Kidney (tissue), 14 donors: ENCODE results near the gene MPC2. TPM values are rescaled to one million over a fixed set of nuclear protein-coding genes. Genes with fewer than 3 reads are reported as not detected.

Experiments used
- DNase-seq, 5 donors: peaks; one replicate each; pipeline ENCODE4 v3.0.0-alpha.2; 2013 to 2020
- FAIRE-seq: peaks from 2 replicates; lab custom pipeline; 2012; peaks lifted over from hg19 to GRCh38; lab: Jason Lieb, UNC
- H3K27ac ChIP-seq, 2 donors: one replicate each; pipeline ENCODE4 v1.7.0; 2013; ENCODE audit warnings: low read depth in 2 of 2, low read length in 2 of 2, inconsistent platforms in 1 of 2
- H3K27me3 ChIP-seq: one replicate; pipeline ENCODE4 v1.7.1; 2013; ENCODE audit warnings: low read length, inconsistent platforms; ENCODE audit not compliant: control insufficient read depth, insufficient read depth
- H3K36me3 ChIP-seq, 3 donors: one replicate each; pipeline versions ENCODE4 v1.7.0 to v1.7.1; 2013; ENCODE audit warnings: low read length in 3 of 3, control low read depth in 1 of 3, inconsistent platforms in 1 of 3; ENCODE audit not compliant: insufficient read depth in 3 of 3, control insufficient read depth in 2 of 3
- H3K4me1 ChIP-seq, 3 donors: one replicate each; pipeline versions ENCODE4 v1.7.0 to v1.7.1; 2013; ENCODE audit warnings: low read length in 3 of 3, inconsistent platforms in 1 of 3, low read depth in 1 of 3; ENCODE audit not compliant: control insufficient read depth in 2 of 3, insufficient read depth in 2 of 3
- H3K4me3 ChIP-seq, 3 donors: one replicate each; pipeline versions ENCODE4 v1.7.0 to v1.8.1; 2013; ENCODE audit warnings: low read length in 3 of 3, control low read depth in 1 of 3, inconsistent platforms in 1 of 3
- H3K9ac ChIP-seq, 3 donors: one replicate each; pipeline versions ENCODE4 v1.7.0 to v1.7.1; 2013; ENCODE audit warnings: low read length in 3 of 3, control low read depth in 1 of 3, inconsistent platforms in 1 of 3
- H3K9me3 ChIP-seq, 3 donors: one replicate each; pipeline versions ENCODE4 v1.7.0 to v1.7.1; 2013; ENCODE audit warnings: low read length in 3 of 3, control low read depth in 1 of 3, inconsistent platforms in 1 of 3; ENCODE audit not compliant: control insufficient read depth in 2 of 3, insufficient read depth in 1 of 3
- CTCF ChIP-seq: IDR thresholded peaks from 3 replicates; pipeline ENCODE4 v1.5.1; 2012; ENCODE audit warnings: mild to moderate bottlenecking, moderate library complexity, borderline replicate concordance; ENCODE audit not compliant: insufficient read depth; ENCODE audit errors: extremely low read depth
- intact Hi-C: fragments of 100-400 bp; cut with DNase I; formaldehyde crosslinking; loops from one replicate; pipeline ENCODE4 v1.11.1; 2022
- polyA plus RNA-seq: library from polyadenylated mRNA; stranded (reverse); fragments of 350-450 nt; fragmentation: Illumina TruSeq; extraction: RNeasy Lipid Tissue Mini Kit (QIAGEN cat#74804); gene quantifications from one replicate; pipeline ENCODE4 v1.2.3, GENCODE V29; 2014; ENCODE audit warnings: low read depth, low replicate concordance; ENCODE audit not compliant: insufficient read depth
- total RNA-seq: library from RNA; stranded (reverse); fragmentation: NEBNext Ultra II Directional; extraction: Animal tissue kit (Norgen Biotek cat#: 25700); gene quantifications from one replicate; pipeline ENCODE4 v1.2.1, GENCODE V29; 2021
- donor health status: control.
- donor health status: control.
- donor health status: control.
- donor health status: control.
- donor health status: control.
- donor health status: DM: yes; HTN: yes; CAD: no.
- donor health status: Normal renal cell carcinoma (clear cell type).

MPC2 gene
- total and polyA plus RNA-seq, 2 donors from 2014 or later = 127 to 445 TPM

GRCh38 chr1:167923324-167924056 is 13.4 kb downstream of the MPC2 start:
- FAIRE-seq (no peak), DNase-seq (peak in 1 of 5 donors; percentile 27)
- Histone ChIP-seq H3K27me3 (no peaks in the 10 kb centered on the region), H3K4me3 (no peak overlapping the region), H3K4me1 (peaks cover 0 to 12% (median 0%) of the 10 kb centered on the region in 3 donors), H3K9ac (no peak overlapping the region), H3K36me3 (peaks cover 0 to 8% (median 0%) of the 10 kb centered on the region in 3 donors), H3K27ac (no peak overlapping the region), H3K9me3 (no peaks in the 10 kb centered on the region)
- intact Hi-C loops = no loop called here
- TF ChIP-seq CTCF = no peak

- Histone ChIP-seq H3K9me3 (no peaks in the 10 kb centered on the region), H3K27me3 (no peaks in the 10 kb centered on the region), H3K36me3 (peaks cover 0 to 12% (median 0%) of the 10 kb centered on the region in 3 donors), H3K27ac (no peak overlapping the region), H3K9ac (no peak overlapping the region), H3K4me3 (no peak overlapping the region), H3K4me1 (peaks cover 0 to 12% (median 0%) of the 10 kb centered on the region in 3 donors)
- DNase-seq (no peak), FAIRE-seq (no peak)
- intact Hi-C loops = no loop called here
- TF ChIP-seq CTCF = no peak
Measured at GRCh38 chr1:167922611-167923074, 14.2 kb downstream of the MPC2 start.

- H3K27me3 ChIP-seq = no peaks in the 10 kb centered on the region
- intact Hi-C loops = no loop called here
Measured at GRCh38 chr1:167922023-167922422, 14.8 kb downstream of the MPC2 start.

More at GRCh38 chr1:167922023-167922422, 14.8 kb downstream of the MPC2 start:
- DNase-seq = no peak
- H3K4me3 ChIP-seq = no peak overlapping the region
- no peak for TF ChIP-seq CTCF
- no peak for FAIRE-seq
- no peak overlapping the region for H3K9ac ChIP-seq
- H3K36me3 ChIP-seq = peaks cover 0 to 14% (median 0%) of the 10 kb centered on the region in 3 donors
- H3K4me1 ChIP-seq = peaks cover 0 to 10% (median 0%) of the 10 kb centered on the region in 3 donors
- H3K27ac ChIP-seq = no peak overlapping the region
- H3K9me3 ChIP-seq = no peaks in the 10 kb centered on the region
